H1 (cell line): ENCODE data around the gene GSPT2. TPM values are rescaled to one million over a fixed set of nuclear protein-coding genes. Genes with fewer than 3 reads are reported as not detected.
A peak's percentile ranks its signal among the peaks of the same experiment; 100 is the strongest.

Experiments
- CTCF ChIA-PET: fragments of 300-600 bp; sonication (Branson Sonifier 250); formaldehyde crosslinking; loops from one replicate; lab custom pipeline; 2021; ENCODE audit not compliant: partially characterized antibody; lab: Charles Lee
- POLR2A ChIA-PET: fragments of 300-600 bp; sonication (Branson Sonifier 250); formaldehyde crosslinking; loops from one replicate; lab custom pipeline; 2021; ENCODE audit warnings: inconsistent platforms; ENCODE audit not compliant: partially characterized antibody; lab: Charles Lee
- DNase-seq, 2 experiments: peaks; one replicate each; pipeline versions ENCODE4 v3.0.0 to v3.0.0-alpha.2; 2010 to 2022; ENCODE audit warnings: low spot score in 2 of 2, low read depth in 1 of 2, mixed read lengths in 1 of 2
- FAIRE-seq: peaks from 2 replicates; lab custom pipeline; 2011; peaks lifted over from hg19 to GRCh38; lab: Jason Lieb, UNC
- H2AFZ ChIP-seq: 2 replicates; pipeline ENCODE4 v1.8.1; 2012; ENCODE audit warnings: low read length, inconsistent platforms
- H2AK5ac ChIP-seq: 2 replicates; pipeline ENCODE4 v1.6.1; 2013; ENCODE audit warnings: low read depth, low read length
- H2BK120ac ChIP-seq: replicated peaks from 2 replicates; pipeline ENCODE3; 2013; ENCODE audit warnings: low read depth, low read length, inconsistent platforms
- H2BK12ac ChIP-seq: 2 replicates; pipeline ENCODE4 v1.6.1; 2013; ENCODE audit warnings: low read depth, low read length
- H2BK15ac ChIP-seq: 2 replicates; pipeline ENCODE4 v1.6.1; 2013; ENCODE audit warnings: low read length
- H2BK20ac ChIP-seq: 2 replicates; pipeline ENCODE4 v1.6.1; 2013; ENCODE audit warnings: low read length
- H2BK5ac ChIP-seq: 2 replicates; pipeline ENCODE4 v1.6.1; 2013; ENCODE audit warnings: low read depth, low read length
- H3K14ac ChIP-seq: 2 replicates; pipeline ENCODE4 v1.6.1; 2013; ENCODE audit warnings: inconsistent platforms; ENCODE audit not compliant: insufficient read length
- H3K18ac ChIP-seq: 2 replicates; pipeline ENCODE4 v1.6.1; 2013; ENCODE audit warnings: low read length; ENCODE audit errors: extremely low read depth
- H3K23ac ChIP-seq: 2 replicates; pipeline ENCODE4 v1.6.1; 2013; ENCODE audit warnings: inconsistent platforms; ENCODE audit not compliant: insufficient read length
- H3K23me2 ChIP-seq: 2 replicates; pipeline ENCODE4 v1.6.1; 2013; ENCODE audit warnings: low read depth, low read length
- H3K27ac ChIP-seq: 2 replicates; pipeline ENCODE4 v1.6.1; 2011; ENCODE audit warnings: low read depth, low read length, inconsistent platforms
- H3K27me3 ChIP-seq, 4 experiments: replicated peaks in 1 of 4; 1 replicate in 1 of 4; 2 replicates in 3 of 4; pipeline versions ENCODE4 v1.6.1 to v1.8.1; 2011 to 2013; ENCODE audit warnings: low read length in 3 of 4, mild to moderate bottlenecking in 3 of 4, inconsistent platforms in 2 of 4, mixed read lengths in 2 of 4, moderate library complexity in 1 of 4; ENCODE audit not compliant: control insufficient read depth in 3 of 4, insufficient read depth in 3 of 4; ENCODE audit errors: extremely low read depth in 1 of 4
- H3K36me3 ChIP-seq, 4 experiments: 2 replicates each; pipeline versions ENCODE4 v1.6.1 to v1.8.1; 2011 to 2013; ENCODE audit warnings: mild to moderate bottlenecking in 4 of 4, low read length in 3 of 4, moderate library complexity in 2 of 4, control low read depth in 1 of 4, inconsistent platforms in 1 of 4; ENCODE audit not compliant: insufficient read depth in 4 of 4, control insufficient read depth in 2 of 4
- H3K4ac ChIP-seq: replicated peaks from 2 replicates; pipeline ENCODE3; 2013; ENCODE audit warnings: low read length, low read depth, mixed read lengths, inconsistent platforms; ENCODE audit not compliant: insufficient read length
- H3K4me1 ChIP-seq, 4 experiments: replicated peaks in 1 of 4; 1 replicate in 1 of 4; 2 replicates in 3 of 4; pipeline versions ENCODE4 v1.6.1 to v1.8.1; 2011 to 2013; ENCODE audit warnings: low read length in 3 of 4, inconsistent platforms in 2 of 4, mixed read lengths in 1 of 4; ENCODE audit not compliant: insufficient read depth in 4 of 4, control insufficient read depth in 3 of 4
- H3K4me2 ChIP-seq, 2 experiments: 2 replicates each; pipeline versions ENCODE4 v1.6.1 to v1.8.1; 2011 to 2013; ENCODE audit warnings: low read depth in 2 of 2, low read length in 2 of 2, control low read depth in 1 of 2, inconsistent platforms in 1 of 2, mild to moderate bottlenecking in 1 of 2; ENCODE audit not compliant: insufficient read depth in 1 of 2
- H3K4me3 ChIP-seq, 4 experiments: fragments of 200-600, 300-600 bp in 1 of 4; sonication (generic), shearing (Covaris generic), sonication (Bioruptor Twin) in 1 of 4; 2 replicates each; pipeline versions ENCODE4 v1.5.1 to v1.8.1; 2011 to 2016; ENCODE audit warnings: low read length in 4 of 4, low read depth in 3 of 4, control low read depth in 2 of 4, inconsistent platforms in 2 of 4, mild to moderate bottlenecking in 2 of 4, mixed read lengths in 1 of 4, moderate library complexity in 1 of 4; ENCODE audit not compliant: insufficient read depth in 2 of 4; ENCODE audit errors: extremely low read depth in 1 of 4
- H3K56ac ChIP-seq: replicated peaks from 2 replicates; pipeline ENCODE3; 2013; ENCODE audit warnings: low read depth, mild to moderate bottlenecking, mixed read lengths, low read length, inconsistent platforms; ENCODE audit not compliant: insufficient read length
- H3K79me1 ChIP-seq: 2 replicates; pipeline ENCODE4 v1.6.1; 2013; ENCODE audit warnings: low read depth, low read length, control low read depth
- H3K79me2 ChIP-seq, 2 experiments: 2 replicates each; pipeline versions ENCODE4 v1.6.1 to v1.8.1; 2012 to 2013; ENCODE audit warnings: low read length in 2 of 2, mild to moderate bottlenecking in 2 of 2, inconsistent platforms in 1 of 2; ENCODE audit not compliant: insufficient read depth in 2 of 2, control insufficient read depth in 1 of 2
- H3K9ac ChIP-seq, 4 experiments: replicated peaks in 1 of 4; 1 replicate in 1 of 4; 2 replicates in 3 of 4; pipeline versions ENCODE4 v1.6.1 to v1.8.1; 2011 to 2013; ENCODE audit warnings: low read depth in 3 of 4, low read length in 3 of 4, control low read depth in 2 of 4, mild to moderate bottlenecking in 2 of 4, moderate library complexity in 2 of 4, inconsistent platforms in 1 of 4; ENCODE audit errors: extremely low read depth in 1 of 4
- H3K9me3 ChIP-seq, 2 experiments: 2 replicates each; pipeline versions ENCODE4 v1.6.1 to v1.8.1; 2012 to 2013; ENCODE audit warnings: mild to moderate bottlenecking in 2 of 2, moderate library complexity in 2 of 2, control low read depth in 1 of 2, inconsistent platforms in 1 of 2, low read depth in 1 of 2, low read length in 1 of 2, mixed read lengths in 1 of 2; ENCODE audit not compliant: insufficient read depth in 2 of 2
- H4K20me1 ChIP-seq, 2 experiments: replicated peaks in 1 of 2; 2 replicates each; pipeline versions ENCODE3 to v1.8.1; 2011 to 2013; ENCODE audit warnings: inconsistent platforms in 2 of 2, low read length in 2 of 2, mild to moderate bottlenecking in 1 of 2; ENCODE audit not compliant: insufficient read depth in 2 of 2, control insufficient read depth in 1 of 2
- H4K5ac ChIP-seq: 2 replicates; pipeline ENCODE4 v1.6.1; 2013; ENCODE audit warnings: low read length, low read depth, mixed read lengths, inconsistent platforms; ENCODE audit not compliant: insufficient read length
- H4K8ac ChIP-seq: 2 replicates; pipeline ENCODE4 v1.8.0; 2013; ENCODE audit warnings: mild to moderate bottlenecking, moderate library complexity, low read length, inconsistent platforms; ENCODE audit not compliant: insufficient read depth; ENCODE audit errors: extremely low read depth
- H4K91ac ChIP-seq: replicated peaks from 2 replicates; pipeline ENCODE3; 2013; ENCODE audit warnings: low read length, mixed read lengths, inconsistent platforms; ENCODE audit not compliant: insufficient read length
- CBX8 ChIP-seq: fragments of 300-800, 300-1000 bp; sonication (generic); IDR thresholded peaks from 2 replicates; pipeline ENCODE4 v1.7.1; 2016; ENCODE audit warnings: low read depth, low read length, borderline replicate concordance
- CTCF ChIP-seq, 3 experiments: IDR thresholded peaks; 1 replicate in 2 of 3; 2 replicates in 1 of 3; pipeline versions ENCODE4 v1.5.1 to v1.6.1; 2011; ENCODE audit warnings: low read length in 3 of 3, mild to moderate bottlenecking in 3 of 3, inconsistent platforms in 2 of 3, low read depth in 1 of 3, moderate library complexity in 1 of 3; ENCODE audit not compliant: insufficient read depth in 1 of 3; ENCODE audit errors: control extremely low read depth in 1 of 3
- HDAC6 ChIP-seq: IDR thresholded peaks from one replicate; pipeline ENCODE4 v1.7.1; 2012; ENCODE audit warnings: low read depth, mild to moderate bottlenecking, inconsistent platforms, low read length, moderate library complexity
- KDM4A ChIP-seq: IDR thresholded peaks from one replicate; pipeline ENCODE4 v1.7.1; 2012; ENCODE audit warnings: low read depth, mild to moderate bottlenecking, moderate library complexity, low read length, inconsistent platforms; ENCODE audit not compliant: severe bottlenecking
- MAX ChIP-seq: IDR thresholded peaks from 2 replicates; pipeline ENCODE4 v1.6.1; 2012; ENCODE audit warnings: inconsistent platforms
- NANOG ChIP-seq: IDR thresholded peaks from 2 replicates; pipeline ENCODE4 v1.6.1; 2011; ENCODE audit warnings: low read length, low read depth, mild to moderate bottlenecking, inconsistent platforms; ENCODE audit not compliant: insufficient read depth, poor library complexity, severe bottlenecking
- POLR2A ChIP-seq, 2 experiments: IDR thresholded peaks; 1 replicate in 1 of 2; 2 replicates in 1 of 2; pipeline ENCODE4 v1.6.1; 2011; ENCODE audit warnings: low read depth in 2 of 2, low read length in 2 of 2, mild to moderate bottlenecking in 2 of 2; ENCODE audit errors: control extremely low read depth in 1 of 2
- RXRA ChIP-seq: IDR thresholded peaks from 2 replicates; pipeline ENCODE4 v1.6.1; 2011; ENCODE audit warnings: low read depth, mild to moderate bottlenecking, low read length, moderate library complexity; ENCODE audit not compliant: insufficient read depth
- SP1 ChIP-seq: IDR thresholded peaks from 2 replicates; pipeline ENCODE4 v1.6.1; 2011; ENCODE audit warnings: low read depth, low read length
- TBP ChIP-seq: IDR thresholded peaks from 2 replicates; pipeline ENCODE4 v1.6.1; 2011; ENCODE audit warnings: low read depth, low read length, improper control_type of control experiment
- WGBS, 2 experiments: shearing (Covaris generic) in 1 of 2; methylation state at CpG; one replicate each; pipeline versions ENCODE4 v1.1.6 to v1.1.7; 2013 to 2015; ENCODE audit warnings: low lambda C conversion rate in 2 of 2, mixed read lengths in 2 of 2, inconsistent platforms in 1 of 2, low coverage in 1 of 2, missing lambda C conversion rate in 1 of 2; ENCODE audit not compliant: insufficient replicate concordance in 2 of 2, insufficient coverage in 1 of 2, insufficient read length in 1 of 2; ENCODE audit errors: extremely low coverage in 1 of 2, missing lambda C conversion rate in 1 of 2; 5-methylcytosine and 5-hydroxymethylcytosine counted together
- polyA plus RNA-seq, 7 experiments: library from polyadenylated mRNA; depleted of rRNA in 3 of 7; stranded (reverse) in 5 of 7; unstranded in 2 of 7; fragments of >200 nt in 5 of 7; fragments of 200-250 nt in 2 of 7; gene quantifications; 1 replicate in 5 of 7; 2 replicates in 1 of 7; 4 replicates in 1 of 7; pipeline versions ENCODE4 v1.2.1 to v1.2.3, GENCODE V29; 2011 to 2013; ENCODE audit warnings: missing spikeins in 2 of 7, mixed read lengths in 2 of 7
- total RNA-seq: library from RNA; stranded (reverse); fragmentation: NEBNext Ultra II Directional; extraction: Animal tissue kit (Norgen Biotek cat#: 25700); gene quantifications from 2 replicates; pipeline ENCODE4 v1.2.1, GENCODE V29; 2021

The GSPT2 gene
- total and polyA plus RNA-seq, 2 of the 8 experiments (the other 6 are each of a cell fraction or from before 2014, with no cell fraction given), result 10.8 to 28.2 TPM

GRCh38 chrX:51776851-51777250, 33.6 kb downstream of the GSPT2 start:
- Histone ChIP-seq H3K4me2 (peak overlapping the region in 1 of 2 experiments; percentile 46; a peak in 2 of 4 replicates), H2BK120ac (no peak overlapping the region), H3K23ac (no peak overlapping the region), H3K23me2 (no peaks in the 10 kb centered on the region), H4K91ac (no peak overlapping the region), H3K27ac (no peak overlapping the region), H3K36me3 (no peaks in the 10 kb centered on the region), H4K20me1 (no peaks in the 10 kb centered on the region), H3K79me1 (no peaks in the 10 kb centered on the region), H2BK20ac (no peak overlapping the region), H3K79me2 (no peaks in the 10 kb centered on the region), H3K4me1 (peaks cover 2 to 4% (median 3%) of the 10 kb centered on the region in 4 experiments; a peak in 4 of 7 replicates), H4K5ac (no peak overlapping the region), H3K18ac (no peak overlapping the region), H3K27me3 (no peaks in the 10 kb centered on the region), H2AFZ (no peak overlapping the region), H2BK12ac (no peak overlapping the region), H3K9ac (no peak overlapping the region), H3K4me3 (0 out of 8 replicates have a peak overlapping the region, but pooled peaks of 1 of the 4 experiments have one; percentile 6), H2BK5ac (no peak overlapping the region), H2AK5ac (no peak overlapping the region), H3K56ac (no peak overlapping the region), H3K4ac (no peak overlapping the region), H3K14ac (no peak overlapping the region), H2BK15ac (no peak overlapping the region), H3K9me3 (no peaks in the 10 kb centered on the region), H4K8ac (no peak overlapping the region)
- FAIRE-seq (peak; percentile 57), DNase-seq (no peak)
- ChIA-PET POLR2A (no interaction called here), CTCF (no interaction called here)
- WGBS, 2 experiments, result 6% methylated on average over 2 of the region's 3 CpGs; no CpG with 5 or more reads in 1 of the 2 experiments
- TF ChIP-seq HDAC6, result no peak
- no peak for TF ChIP-seq POLR2A (IDR thresholded peaks at IDR 0.05; ENCODE audit: control extremely low read depth in 1 of 2, low read depth in 2 of 2, low read length in 2 of 2)
- no peak for TF ChIP-seq KDM4A
- TF ChIP-seq TBP, result no peak
- TF ChIP-seq MAX, result no peak
- TF ChIP-seq SP1, result no peak
- TF ChIP-seq CTCF (IDR thresholded peaks at IDR 0.05; ENCODE audit: control extremely low read depth in 1 of 3, insufficient read depth in 1 of 3, low read depth in 1 of 3, low read length in 3 of 3), result no peak
- TF ChIP-seq CBX8, result no peak
- TF ChIP-seq RXRA, result no peak
- TF ChIP-seq NANOG, result no peak
